Heart left ventricle (tissue), 13 donors: ENCODE results near the gene TPST2.

Source experiments
- CTCF ChIP-seq, 12 donors: fragments of 200-600 bp; sonication (generic) in 4 of 12; IDR thresholded peaks; one replicate each; pipeline versions ENCODE4 v1.5.0 to v1.8.0; 2018 to 2022; ENCODE audit warnings: antibody characterized with exemption in 12 of 12, mild to moderate bottlenecking in 5 of 12
- POLR2A ChIP-seq, 2 donors: fragments of 450-650 bp; IDR thresholded peaks; one replicate each; pipeline ENCODE4 v1.6.1; 2017; ENCODE audit warnings: antibody characterized with exemption in 2 of 2, mild to moderate bottlenecking in 2 of 2, moderate library complexity in 2 of 2
- donor health status: ischemic (EF 13 %, LVEDD 7.1; RV severe dilation, severe dysfunction).
- donor health status: DM: no; HTN: yes; CAD: no.
- donor health status: DM: no; HTN: no; CAD: no.
- donor health status: ischemic (EF 25% LVEDD 6.9; RV normal size, moderate dysfunction).
- donor health status: ischemic (EF 25% LVEDD 5.7; RV mildly dilated, moderate dysfunction).
- donor health status: ischemic (EF 35%, LVEDD 5.7; RV mildly dilated, moderate dysfunction).
- donor health status: nonischemic (EF 11% LVEDD 7.7; RV severe dilation, severe dysfunction).
- donor health status: DM: yes; HTN: yes; CAD: no.
- donor health status: PGD.
- donor health status: ischemic (EF 29% LVEDD 5.4; RV normal size, mild dysfunction).
- donor health status: nonischemic (EF 23%, LVEDD 6.1; RV moderate dilation, normal function).

GRCh38 chr22:26579331-26579886 is 10.5 kb downstream of the TPST2 start:
- TF ChIP-seq CTCF (IDR thresholded peaks at IDR 0.05) (no peak), POLR2A (IDR thresholded peaks at IDR 0.05) (no peak)
